ENCODE measurements around the gene KRTAP16-1. TPM values are rescaled to one million over a fixed set of nuclear protein-coding genes. Genes with fewer than 3 reads are reported as not detected.
"Not testable (repeated sequence)": the region's sequence is repeated elsewhere in the genome, so short reads cannot be mapped to it uniquely, and the experiment has no call there.

KRTAP16-1 gene
- total RNA-seq, 2 donors from 2014 or later, result not detected

- no peaks in the 10 kb centered on the region for H3K9me3 ChIP-seq (ENCODE audit: control insufficient read depth, low read length)
- H3K36me3 Mint-ChIP-seq (ENCODE audit: low read depth), result no peaks in the 10 kb centered on the region
- no peak overlapping the region for H3K4me3 Mint-ChIP-seq
- no peak overlapping the region for H3K9ac ChIP-seq (ENCODE audit: extremely low read depth, low read length, poor library complexity, severe bottlenecking)
- TF ChIP-seq CTCF (conservative IDR thresholded peaks at IDR 0.05), result no peak
- H3K4me3 ChIP-seq (ENCODE audit: low read length), result no peak overlapping the region
- H3K27me3 ChIP-seq (ENCODE audit: control insufficient read depth, insufficient read depth, low read length, poor library complexity, severe bottlenecking), result no peaks in the 10 kb centered on the region
- H3K4me1 Mint-ChIP-seq, result peaks cover 5% of the 10 kb centered on the region
- DNase-seq, result no peak
- no peak overlapping the region for H3K27ac ChIP-seq (ENCODE audit: low read depth, low read length)
- 87 to 95% methylated on average over 3 of the region's 3 CpGs for WGBS, 2 experiments (ENCODE audit: insufficient coverage in 1 of 2, insufficient read length in 1 of 2)
- no peaks in the 10 kb centered on the region for H3K9me3 Mint-ChIP-seq
- no peaks in the 10 kb centered on the region for H3K36me3 ChIP-seq (ENCODE audit: control insufficient read depth, insufficient read depth, low read length)
- no peak overlapping the region for H3K27ac Mint-ChIP-seq
- H3K4me1 ChIP-seq (ENCODE audit: control insufficient read depth, insufficient read depth, low read length), result no peaks in the 10 kb centered on the region
- no peaks in the 10 kb centered on the region for H3K27me3 Mint-ChIP-seq (ENCODE audit: insufficient read depth)
Observed at GRCh38 chr17:41284043-41284442, 25.1 kb downstream of the KRTAP16-1 start.

DNA sequence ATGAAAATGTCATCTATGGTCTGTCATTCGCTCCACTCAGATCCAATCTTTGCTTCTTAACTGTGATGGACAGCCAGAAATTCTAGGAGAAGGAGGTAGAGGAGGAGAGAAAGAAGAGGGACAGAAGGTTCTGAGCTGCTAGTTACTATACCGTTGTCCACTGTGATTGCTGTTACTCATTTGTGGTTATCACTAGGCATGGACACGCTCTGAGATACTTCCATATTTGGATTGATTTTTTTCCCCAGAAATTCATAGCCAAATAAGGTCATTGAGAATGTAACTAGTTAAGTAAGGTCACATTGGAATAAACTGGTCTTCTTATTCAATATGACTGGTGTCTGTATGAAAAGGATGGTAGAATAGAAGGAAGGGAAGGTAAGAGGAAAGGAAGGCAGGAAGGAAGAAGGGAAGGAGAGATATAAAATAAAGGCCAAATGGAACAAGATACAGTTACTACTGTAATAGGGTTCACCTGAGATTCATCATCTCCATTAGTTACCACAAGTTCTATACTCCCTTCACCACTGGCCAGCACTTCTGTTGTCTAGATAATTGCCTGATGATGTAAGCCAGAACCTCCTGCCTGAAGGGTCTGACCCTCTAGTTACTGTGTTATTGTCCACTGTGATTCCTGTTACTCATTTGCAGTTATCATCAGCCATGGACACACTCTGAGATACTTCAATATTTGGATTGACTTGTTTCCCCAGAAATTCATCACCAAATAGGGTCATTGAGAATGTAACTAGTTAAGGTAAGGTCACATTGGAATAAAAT is 30.7 kb downstream of the KRTAP16-1 start:
- Mint-ChIP-seq H3K36me3 (ENCODE audit: low read depth) (no peaks in the 10 kb centered on the region), H3K27me3 (ENCODE audit: insufficient read depth) (peaks cover 9% of the 10 kb centered on the region), H3K9me3 (no peaks in the 10 kb centered on the region), H3K4me1 (no peaks in the 10 kb centered on the region), H3K27ac (no peak overlapping the region), H3K4me3 (no peak overlapping the region)
- Histone ChIP-seq H3K36me3 (ENCODE audit: control insufficient read depth, insufficient read depth, low read length) (no peaks in the 10 kb centered on the region), H3K4me1 (ENCODE audit: control insufficient read depth, insufficient read depth, low read length) (no peaks in the 10 kb centered on the region), H3K9ac (ENCODE audit: extremely low read depth, low read length, poor library complexity, severe bottlenecking) (no peak overlapping the region), H3K27ac (ENCODE audit: low read depth, low read length) (no peak overlapping the region), H3K9me3 (ENCODE audit: control insufficient read depth, low read length) (no peaks in the 10 kb centered on the region), H3K27me3 (ENCODE audit: control insufficient read depth, insufficient read depth, low read length, poor library complexity, severe bottlenecking) (peaks cover 31% of the 10 kb centered on the region), H3K4me3 (ENCODE audit: low read length) (no peak overlapping the region)
- TF ChIP-seq CTCF (conservative IDR thresholded peaks at IDR 0.05), result no peak
- 80 to 93% methylated on average over 3 of the region's 3 CpGs for WGBS, 2 experiments (ENCODE audit: insufficient coverage in 1 of 2, insufficient read length in 1 of 2)
- no peak for DNase-seq

GRCh38 chr17:41275648-41276190 is 33.4 kb downstream of the KRTAP16-1 start, which contains the start of gene KRTAP9-7:
Gene KRTAP9-7 (plus strand): TSS chr17:41275698. CDS start chr17:41275698, 0 bp downstream.
- H3K9me3 Mint-ChIP-seq; H3K36me3 ChIP-seq (ENCODE audit: control insufficient read depth, insufficient read depth, low read length): not testable (repeated sequence)
- peaks cover 31% of the 10 kb centered on the region for H3K27me3 ChIP-seq (ENCODE audit: control insufficient read depth, insufficient read depth, low read length, poor library complexity, severe bottlenecking)

More at GRCh38 chr17:41275648-41276190, 33.4 kb downstream of the KRTAP16-1 start, which contains the start of gene KRTAP9-7:
- not testable (repeated sequence) for H3K27me3 Mint-ChIP-seq (ENCODE audit: insufficient read depth); H3K27ac Mint-ChIP-seq; H3K36me3 Mint-ChIP-seq (ENCODE audit: low read depth); H3K4me3 Mint-ChIP-seq; H3K27ac ChIP-seq (ENCODE audit: low read depth, low read length); H3K9ac ChIP-seq (ENCODE audit: extremely low read depth, low read length, poor library complexity, severe bottlenecking); DNase-seq; H3K4me1 ChIP-seq (ENCODE audit: control insufficient read depth, insufficient read depth, low read length); H3K4me1 Mint-ChIP-seq; H3K4me3 ChIP-seq (ENCODE audit: low read length); H3K9me3 ChIP-seq (ENCODE audit: control insufficient read depth, low read length)
- WGBS, 2 experiments (ENCODE audit: insufficient coverage in 1 of 2, insufficient read length in 1 of 2), result 80% methylated on average over 3 of the region's 3 CpGs; no CpG with 5 or more reads in 1 of the 2 experiments

Measured in endodermal cell (in vitro differentiated cells).